ENCODE data around the gene FNBP1L.

Gene FNBP1L

GRCh38 chr1:93585059-93585966 is 137.4 kb downstream of the FNBP1L start:
- Histone ChIP-seq H3K9me2 (replicated peaks; ENCODE audit: low read depth, low read length) (no peaks in the 10 kb centered on the region), H3K36me3 (ENCODE audit: insufficient read depth, low read length) (no peaks in the 10 kb centered on the region), H3K79me2 (ENCODE audit: insufficient read depth, low read length) (no peaks in the 10 kb centered on the region), H3K9me3 (ENCODE audit: insufficient read depth, low read depth, low read length) (no peaks in the 10 kb centered on the region), H3F3A (ENCODE audit: low read depth) (no peaks in the 10 kb centered on the region), H3K27me3 (ENCODE audit: insufficient read depth, low read length, poor library complexity, severe bottlenecking) (no peaks in the 10 kb centered on the region), H3K4me3 (ENCODE audit: low read length, poor library complexity, severe bottlenecking) (no peak overlapping the region), H3K4me1 (ENCODE audit: insufficient read depth, low read length, poor library complexity, severe bottlenecking) (peaks cover 31% of the 10 kb centered on the region), H3K9ac (ENCODE audit: low read depth, low read length, poor library complexity, severe bottlenecking) (no peak overlapping the region), H4K20me1 (ENCODE audit: insufficient read depth, low read length, poor library complexity, severe bottlenecking) (no peaks in the 10 kb centered on the region), H3K4me2 (ENCODE audit: low read depth, low read length, poor library complexity, severe bottlenecking) (no peak overlapping the region), H2AFZ (ENCODE audit: low read length) (no peak overlapping the region)
- TF ChIP-seq EZH2phosphoT487 (IDR thresholded peaks at IDR 0.05; ENCODE audit: borderline replicate concordance): no peak
- TF ChIP-seq CTCF (conservative IDR thresholded peaks at IDR 0.05; ENCODE audit: low read length): no peak

- no peaks in the 10 kb centered on the region for H3K27me3 ChIP-seq (ENCODE audit: insufficient read depth, low read length, poor library complexity, severe bottlenecking)
- H3K4me2 ChIP-seq (ENCODE audit: low read depth, low read length, poor library complexity, severe bottlenecking): no peak overlapping the region
- no peaks in the 10 kb centered on the region for H3F3A ChIP-seq (ENCODE audit: low read depth)
- H3K9ac ChIP-seq (ENCODE audit: low read depth, low read length, poor library complexity, severe bottlenecking): no peak overlapping the region
- no peaks in the 10 kb centered on the region for H3K9me2 ChIP-seq (replicated peaks; ENCODE audit: low read depth, low read length)
- no peak overlapping the region for H3K4me3 ChIP-seq (ENCODE audit: low read length, poor library complexity, severe bottlenecking)
- H3K9me3 ChIP-seq (ENCODE audit: insufficient read depth, low read depth, low read length): no peaks in the 10 kb centered on the region
- no peaks in the 10 kb centered on the region for H3K36me3 ChIP-seq (ENCODE audit: insufficient read depth, low read length)
- H4K20me1 ChIP-seq (ENCODE audit: insufficient read depth, low read length, poor library complexity, severe bottlenecking): no peaks in the 10 kb centered on the region
- H2AFZ ChIP-seq (ENCODE audit: low read length): no peak overlapping the region
- H3K79me2 ChIP-seq (ENCODE audit: insufficient read depth, low read length): no peaks in the 10 kb centered on the region
- H3K4me1 ChIP-seq (ENCODE audit: insufficient read depth, low read length, poor library complexity, severe bottlenecking): peaks cover 49% of the 10 kb centered on the region
- no peak for TF ChIP-seq EZH2phosphoT487 (IDR thresholded peaks at IDR 0.05; ENCODE audit: borderline replicate concordance)
- TF ChIP-seq CTCF (conservative IDR thresholded peaks at IDR 0.05; ENCODE audit: low read length): no peak
These were observed 139.4 kb downstream of the FNBP1L start for GRCh38 chr1:93587354-93587753.

- no peaks in the 10 kb centered on the region for H4K20me1 ChIP-seq (ENCODE audit: insufficient read depth, low read length, poor library complexity, severe bottlenecking)
- H3K4me1 ChIP-seq (ENCODE audit: insufficient read depth, low read length, poor library complexity, severe bottlenecking): peaks cover 53% of the 10 kb centered on the region
- H2AFZ ChIP-seq (ENCODE audit: low read length): peak overlapping the region; percentile 79
- H3K36me3 ChIP-seq (ENCODE audit: insufficient read depth, low read length): no peaks in the 10 kb centered on the region
- no peaks in the 10 kb centered on the region for H3K9me2 ChIP-seq (replicated peaks; ENCODE audit: low read depth, low read length)
- H3K27me3 ChIP-seq (ENCODE audit: insufficient read depth, low read length, poor library complexity, severe bottlenecking): no peaks in the 10 kb centered on the region
- H3K9ac ChIP-seq (ENCODE audit: low read depth, low read length, poor library complexity, severe bottlenecking): peak overlapping the region; percentile 28
- H3K4me2 ChIP-seq (ENCODE audit: low read depth, low read length, poor library complexity, severe bottlenecking): peak overlapping the region; percentile 54
- no peaks in the 10 kb centered on the region for H3K79me2 ChIP-seq (ENCODE audit: insufficient read depth, low read length)
- peak overlapping the region; percentile 39 for H3K4me3 ChIP-seq (ENCODE audit: low read length, poor library complexity, severe bottlenecking)
- TF ChIP-seq CTCF (conservative IDR thresholded peaks at IDR 0.05; ENCODE audit: low read length) (no peak), EZH2phosphoT487 (IDR thresholded peaks at IDR 0.05; ENCODE audit: borderline replicate concordance) (no peak)
- no peaks in the 10 kb centered on the region for H3F3A ChIP-seq (ENCODE audit: low read depth)
- H3K9me3 ChIP-seq (ENCODE audit: insufficient read depth, low read depth, low read length): no peaks in the 10 kb centered on the region
These were observed 140.3 kb downstream of the FNBP1L start for GRCh38 chr1:93588206-93588605.

Measured in Loucy (cell line).